Measurements from ENCODE around the gene TRAPPC10. TPM values are rescaled to one million over a fixed set of nuclear protein-coding genes. Genes with fewer than 3 reads are reported as not detected.

The TRAPPC10 gene
- total RNA-seq, 2 donors from 2014 or later = 45.9 to 47.9 TPM

GRCh38 chr21:43995521-43996105, 16.5 kb upstream of the TRAPPC10 start:
- TF ChIP-seq, protein P1, sequence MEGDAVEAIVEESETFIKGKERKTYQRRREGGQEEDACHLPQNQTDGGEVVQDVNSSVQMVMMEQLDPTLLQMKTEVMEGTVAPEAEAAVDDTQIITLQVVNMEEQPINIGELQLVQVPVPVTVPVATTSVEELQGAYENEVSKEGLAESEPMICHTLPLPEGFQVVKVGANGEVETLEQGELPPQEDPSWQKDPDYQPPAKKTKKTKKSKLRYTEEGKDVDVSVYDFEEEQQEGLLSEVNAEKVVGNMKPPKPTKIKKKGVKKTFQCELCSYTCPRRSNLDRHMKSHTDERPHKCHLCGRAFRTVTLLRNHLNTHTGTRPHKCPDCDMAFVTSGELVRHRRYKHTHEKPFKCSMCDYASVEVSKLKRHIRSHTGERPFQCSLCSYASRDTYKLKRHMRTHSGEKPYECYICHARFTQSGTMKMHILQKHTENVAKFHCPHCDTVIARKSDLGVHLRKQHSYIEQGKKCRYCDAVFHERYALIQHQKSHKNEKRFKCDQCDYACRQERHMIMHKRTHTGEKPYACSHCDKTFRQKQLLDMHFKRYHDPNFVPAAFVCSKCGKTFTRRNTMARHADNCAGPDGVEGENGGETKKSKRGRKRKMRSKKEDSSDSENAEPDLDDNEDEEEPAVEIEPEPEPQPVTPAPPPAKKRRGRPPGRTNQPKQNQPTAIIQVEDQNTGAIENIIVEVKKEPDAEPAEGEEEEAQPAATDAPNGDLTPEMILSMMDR (IDR thresholded peaks at IDR 0.05) = no peak
- Histone ChIP-seq H3K27me3 (replicated peaks; ENCODE audit: insufficient read depth) (no peaks in the 10 kb centered on the region), H3K4me3 (no peak overlapping the region), H3K36me3 (no peaks in the 10 kb centered on the region), H3K4me1 (ENCODE audit: control insufficient read depth in 1 of 2, low read depth in 2 of 2) (no peaks in the 10 kb centered on the region), H3K9me3 (no peaks in the 10 kb centered on the region), H3K27ac (no peak overlapping the region)
- DNase-seq (ENCODE audit: low spot score) (no peak), ATAC-seq (ENCODE audit: insufficient number of reproducible peaks, low FRiP score, low read depth) (no peak)

DNA sequence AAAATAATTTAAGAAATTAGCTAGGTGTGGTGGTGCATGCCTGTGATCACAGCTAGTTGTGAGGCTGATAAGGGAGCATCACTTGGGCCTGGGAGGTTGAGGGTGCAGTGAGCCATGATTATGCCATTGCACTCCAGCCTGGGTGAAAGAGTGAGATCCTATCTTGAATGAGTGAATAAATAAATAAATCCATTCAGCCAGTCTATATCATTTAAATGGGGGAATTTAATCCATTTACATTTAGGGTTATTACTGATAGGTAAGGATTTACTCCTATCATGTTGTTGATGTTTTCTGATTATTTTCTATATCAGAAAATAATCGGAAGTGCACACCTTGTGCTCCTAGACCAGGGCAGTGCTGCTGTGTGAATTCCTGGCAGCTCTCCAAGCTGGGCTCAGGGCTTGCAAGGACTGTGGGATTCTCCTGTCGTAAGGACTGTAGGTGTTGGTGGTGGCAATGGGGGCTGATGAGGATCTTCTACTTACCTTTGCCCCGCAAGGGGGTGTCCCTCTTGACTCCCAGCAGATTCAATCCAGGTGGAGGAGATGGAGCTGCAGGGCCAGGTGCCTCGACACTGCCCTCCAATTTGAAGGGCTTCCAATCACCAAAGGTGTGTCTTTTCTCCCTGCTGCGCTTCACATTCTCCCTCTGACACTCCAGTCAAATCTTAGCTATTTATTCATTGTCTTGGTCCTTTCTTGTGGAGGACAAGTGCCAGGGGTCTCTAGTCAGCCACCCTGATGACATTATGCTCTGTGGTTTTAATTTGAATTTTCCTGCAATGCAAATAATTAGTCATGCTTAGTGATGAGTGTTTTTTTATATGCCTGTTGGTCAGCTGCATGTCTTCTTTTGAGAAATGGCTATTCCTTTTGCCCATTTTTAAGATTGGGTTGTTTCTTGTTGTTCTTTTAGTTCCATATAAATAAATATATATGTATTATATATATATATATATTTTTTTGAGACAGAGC, 14.1 kb upstream of the TRAPPC10 start:
- no peaks in the 10 kb centered on the region for H3K36me3 ChIP-seq
- no peak overlapping the region for H3K4me3 ChIP-seq
- TF ChIP-seq, protein P1 (IDR thresholded peaks at IDR 0.05) = no peak
- no peaks in the 10 kb centered on the region for H3K9me3 ChIP-seq
- no peak for DNase-seq (ENCODE audit: low spot score)
- no peak for ATAC-seq (ENCODE audit: insufficient number of reproducible peaks, low FRiP score, low read depth)
- no peak overlapping the region for H3K27ac ChIP-seq
- H3K4me1 ChIP-seq (ENCODE audit: control insufficient read depth in 1 of 2, low read depth in 2 of 2) = no peaks in the 10 kb centered on the region
- no peaks in the 10 kb centered on the region for H3K27me3 ChIP-seq (replicated peaks; ENCODE audit: insufficient read depth)

DNA sequence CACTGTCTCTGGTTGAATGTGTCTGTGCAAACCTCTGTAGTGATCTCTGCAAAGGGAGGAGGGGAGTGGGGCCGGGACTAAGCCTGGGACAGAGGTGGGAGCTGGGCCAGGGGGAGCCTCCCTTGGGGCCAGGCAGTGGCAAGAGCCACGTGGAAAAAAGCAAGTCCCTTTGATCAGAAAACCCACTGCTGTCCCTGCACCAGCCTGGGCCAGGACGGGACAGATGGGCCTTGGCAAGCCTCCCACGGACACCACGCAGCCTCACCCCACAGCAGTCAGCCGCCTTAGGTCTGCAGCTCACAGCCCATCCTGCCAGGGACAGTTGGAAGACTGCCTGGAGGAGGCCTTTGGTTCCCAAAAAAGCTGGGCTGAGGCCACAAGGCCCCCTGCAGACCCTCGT, 11.7 kb upstream of the TRAPPC10 start:
- Histone ChIP-seq H3K4me1 (ENCODE audit: control insufficient read depth in 1 of 2, low read depth in 2 of 2) (peaks cover 0 to under 1% of the 10 kb centered on the region in 2 donors), H3K27ac (no peak overlapping the region), H3K36me3 (no peaks in the 10 kb centered on the region), H3K27me3 (replicated peaks; ENCODE audit: insufficient read depth) (no peaks in the 10 kb centered on the region), H3K9me3 (no peaks in the 10 kb centered on the region), H3K4me3 (no peak overlapping the region)
- ATAC-seq (ENCODE audit: insufficient number of reproducible peaks, low FRiP score, low read depth) = no peak
- no peak for DNase-seq (ENCODE audit: low spot score)
- TF ChIP-seq, protein P1 (IDR thresholded peaks at IDR 0.05) = no peak

DNA sequence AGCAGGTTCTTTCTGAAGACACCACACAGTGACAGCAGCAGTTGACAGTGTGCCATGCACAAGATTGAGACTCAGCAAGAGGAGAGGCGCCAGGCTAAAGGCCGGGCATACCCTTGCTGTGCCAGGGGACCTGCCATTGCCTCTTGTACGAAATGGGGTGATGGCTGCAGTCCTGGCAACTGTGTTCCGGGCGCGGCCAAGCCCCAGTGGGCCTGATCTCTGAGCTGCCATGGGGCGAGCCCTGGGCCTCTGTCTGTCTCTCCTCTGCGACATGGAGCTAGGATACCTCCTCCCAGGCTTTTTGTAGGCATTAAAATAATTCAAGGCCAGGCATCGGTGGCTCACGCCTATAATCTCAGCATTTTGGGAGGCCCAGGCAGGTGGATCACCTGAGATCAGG, 9.6 kb upstream of the TRAPPC10 start:
- H3K4me3 ChIP-seq = no peak overlapping the region
- no peaks in the 10 kb centered on the region for H3K36me3 ChIP-seq
- H3K27me3 ChIP-seq (replicated peaks; ENCODE audit: insufficient read depth) = no peaks in the 10 kb centered on the region
- peaks cover 4 to 10% of the 10 kb centered on the region in 2 donors for H3K4me1 ChIP-seq (ENCODE audit: control insufficient read depth in 1 of 2, low read depth in 2 of 2)
- TF ChIP-seq, protein P1 (IDR thresholded peaks at IDR 0.05) = no peak
- no peak for ATAC-seq (ENCODE audit: insufficient number of reproducible peaks, low FRiP score, low read depth)
- no peak overlapping the region for H3K27ac ChIP-seq
- H3K9me3 ChIP-seq = no peaks in the 10 kb centered on the region
- DNase-seq (ENCODE audit: low spot score) = no peak

GRCh38 chr21:44003307-44003966, 8.7 kb upstream of the TRAPPC10 start:
- ATAC-seq (ENCODE audit: insufficient number of reproducible peaks, low FRiP score, low read depth) = no peak

More at GRCh38 chr21:44003307-44003966, 8.7 kb upstream of the TRAPPC10 start:
- Histone ChIP-seq H3K4me3 (no peak overlapping the region), H3K27me3 (replicated peaks; ENCODE audit: insufficient read depth) (no peaks in the 10 kb centered on the region), H3K36me3 (no peaks in the 10 kb centered on the region), H3K27ac (no peak overlapping the region), H3K4me1 (ENCODE audit: control insufficient read depth in 1 of 2, low read depth in 2 of 2) (peaks cover 4 to 10% of the 10 kb centered on the region in 2 donors), H3K9me3 (no peaks in the 10 kb centered on the region)
- no peak for DNase-seq (ENCODE audit: low spot score)
- TF ChIP-seq, protein P1 (IDR thresholded peaks at IDR 0.05) = no peak
